GM19351 (cell line): ENCODE measurements around the gene KCNC4.

Experiments
- ATAC-seq: cut with Tn5 transposase; IDR thresholded peaks from one replicate; pipeline ENCODE4 v1.9.1; 2021; ENCODE audit warnings: mild to moderate bottlenecking, moderate library complexity; ENCODE audit not compliant: unreplicated experiment

The KCNC4 gene

DNA sequence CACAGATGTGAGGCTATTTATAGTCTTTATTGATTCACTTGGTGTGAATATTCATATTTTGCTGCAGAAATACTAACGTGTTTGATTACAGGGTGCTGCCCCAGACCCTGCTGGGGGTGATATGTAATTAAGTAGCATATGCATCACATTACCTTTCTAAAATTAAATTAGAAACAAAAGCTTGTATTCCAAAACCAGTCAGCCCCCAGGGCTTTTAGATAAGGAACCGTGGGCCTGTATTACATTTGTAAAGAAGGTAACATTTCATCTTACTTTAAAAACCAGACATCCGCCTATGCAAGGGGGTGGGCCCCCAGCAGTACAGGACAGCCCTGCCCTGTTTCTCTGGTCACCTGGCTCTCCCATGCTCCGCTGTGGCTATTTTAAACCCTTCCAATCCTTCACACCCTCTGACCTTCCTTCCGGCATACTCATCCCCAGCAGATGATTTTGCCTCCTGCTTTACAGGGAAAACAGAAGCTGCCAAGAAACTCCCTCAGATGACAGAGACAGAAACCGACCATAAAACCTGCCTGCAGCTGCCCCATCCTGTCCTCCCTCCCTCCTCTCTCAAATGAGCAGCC, 22.0 kb upstream of the KCNC4 start:
- ATAC-seq, result no peak

DNA sequence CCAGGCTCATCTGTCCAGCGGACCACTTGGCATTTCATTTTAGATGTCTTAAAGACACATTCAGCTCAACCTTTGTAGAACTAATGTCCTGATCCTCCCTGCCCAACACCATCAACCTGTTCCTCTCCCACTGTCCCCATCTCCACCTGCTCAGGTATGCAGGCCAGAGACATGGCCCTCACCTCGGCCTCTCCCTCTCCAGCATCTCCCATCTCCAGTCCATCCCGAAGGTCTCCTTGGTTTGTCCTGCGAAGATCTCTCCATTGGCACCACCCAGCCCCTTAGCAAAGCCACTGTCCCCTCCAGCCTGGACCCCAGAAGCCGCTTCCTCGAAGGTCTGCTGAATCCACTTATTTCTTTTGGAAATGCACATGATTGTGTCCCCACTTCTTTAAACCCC, 20.9 kb upstream of the KCNC4 start:
- ATAC-seq, result no peak

DNA sequence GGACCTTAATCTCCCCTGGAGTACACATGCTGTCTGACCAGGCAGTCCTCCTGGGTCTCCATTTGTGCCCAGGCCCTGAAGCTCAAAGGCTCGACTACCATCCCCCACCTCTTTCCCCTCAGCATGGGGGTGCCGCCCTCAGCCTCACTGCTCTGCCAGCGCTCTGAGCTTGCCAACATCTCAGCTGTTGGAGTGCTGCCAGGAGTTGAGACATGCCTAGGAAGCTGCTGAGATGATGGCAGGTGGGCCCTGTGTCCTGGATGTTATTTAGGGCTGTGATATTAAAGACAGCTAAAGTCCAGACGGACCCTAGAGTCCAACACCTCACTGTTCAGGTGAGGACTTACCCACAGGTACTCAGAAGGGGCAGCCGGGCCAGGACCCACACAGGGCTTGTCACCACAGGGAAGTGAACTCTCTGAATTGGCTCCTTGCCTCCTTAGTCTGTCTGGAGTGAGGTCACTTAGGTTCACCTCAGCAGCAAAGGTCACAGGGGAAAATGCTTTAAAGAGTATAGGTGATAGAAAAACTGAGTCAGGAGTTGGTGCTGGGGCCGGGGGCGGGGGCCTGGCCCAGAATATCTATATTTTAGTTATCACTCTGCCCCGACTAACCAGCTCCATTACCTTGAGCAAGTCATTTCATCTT, 19.7 kb upstream of the KCNC4 start:
- no peak for ATAC-seq

DNA sequence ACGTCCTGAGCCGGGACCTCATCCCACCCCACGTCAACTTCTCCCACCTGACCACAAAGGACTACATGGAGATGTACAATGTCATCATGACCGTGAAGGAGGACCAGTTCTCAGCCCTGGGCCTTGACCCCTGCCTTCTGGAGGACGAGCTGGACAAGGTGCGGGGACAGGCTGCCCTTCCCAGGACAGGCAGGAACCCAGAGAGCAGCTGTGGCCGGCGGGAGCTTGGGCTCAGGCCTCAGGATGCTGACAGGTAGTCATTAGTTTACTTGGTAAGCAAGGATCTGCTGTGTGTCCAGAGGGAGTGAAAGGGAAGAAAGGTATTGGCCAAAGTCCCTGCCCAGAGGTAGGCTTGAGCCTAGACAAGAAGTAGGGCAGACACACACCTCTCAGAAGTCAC, 17.6 kb upstream of the KCNC4 start:
- no peak for ATAC-seq

DNA sequence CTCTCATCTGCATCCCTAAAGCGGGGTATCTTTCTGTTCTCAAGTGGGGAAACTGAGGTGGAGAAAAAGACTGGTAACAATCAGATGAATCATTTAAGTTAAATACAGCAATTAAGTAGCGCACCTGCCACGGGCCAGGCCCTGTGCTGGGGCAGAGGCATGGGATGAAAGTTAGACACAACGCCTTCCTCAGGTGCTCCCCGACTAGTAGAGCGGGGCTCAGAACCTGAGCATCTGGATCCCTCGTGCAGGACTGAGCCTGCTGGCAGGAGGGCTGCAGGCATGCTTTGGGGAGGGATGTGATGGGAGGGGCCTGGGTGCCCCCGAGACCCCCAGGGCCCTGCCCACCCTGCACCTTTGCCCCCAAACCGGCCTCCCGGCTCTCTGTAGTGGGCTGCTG, 14.9 kb upstream of the KCNC4 start:
- ATAC-seq, result no peak

DNA sequence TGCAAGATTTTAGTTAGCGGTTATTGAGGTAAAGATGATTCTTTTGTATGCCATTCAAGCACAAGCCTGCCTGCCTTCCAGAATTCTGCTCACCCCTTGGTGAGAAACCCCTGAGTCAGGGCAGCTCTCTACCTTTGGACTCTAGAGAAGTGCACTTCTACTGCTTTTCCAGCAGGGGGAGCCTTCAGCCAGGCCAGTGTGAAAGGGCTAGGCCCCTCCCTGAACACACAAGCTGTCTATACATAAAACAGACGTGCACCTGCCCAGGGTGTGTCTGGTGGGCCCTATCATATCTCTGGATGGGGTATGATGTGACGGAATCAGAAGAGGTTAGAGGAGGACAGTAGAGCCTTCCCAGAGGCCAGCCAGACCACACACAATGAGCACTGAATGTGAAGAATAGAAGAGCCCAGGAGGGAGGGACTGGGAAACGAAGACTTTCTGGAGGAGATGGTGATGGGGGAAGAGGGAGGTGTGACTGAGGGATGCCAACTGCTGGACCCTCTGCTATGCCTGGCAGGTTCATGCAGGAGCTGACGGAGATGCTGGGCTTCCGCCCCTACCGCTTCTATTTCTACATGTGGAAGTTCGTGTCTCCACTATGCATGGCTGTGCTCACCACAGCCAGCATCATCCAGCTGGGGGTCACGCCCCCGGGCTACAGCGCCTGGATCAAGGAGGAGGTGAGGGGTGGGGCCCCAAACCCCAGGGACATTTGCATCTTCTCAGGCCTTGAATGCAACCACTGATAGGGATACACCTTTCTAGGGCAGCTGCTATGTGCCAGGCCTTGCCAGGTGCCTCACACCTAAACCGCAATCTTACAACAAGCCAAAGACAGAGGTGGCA, 13.0 kb upstream of the KCNC4 start:
- ATAC-seq, result peak; percentile 66

DNA sequence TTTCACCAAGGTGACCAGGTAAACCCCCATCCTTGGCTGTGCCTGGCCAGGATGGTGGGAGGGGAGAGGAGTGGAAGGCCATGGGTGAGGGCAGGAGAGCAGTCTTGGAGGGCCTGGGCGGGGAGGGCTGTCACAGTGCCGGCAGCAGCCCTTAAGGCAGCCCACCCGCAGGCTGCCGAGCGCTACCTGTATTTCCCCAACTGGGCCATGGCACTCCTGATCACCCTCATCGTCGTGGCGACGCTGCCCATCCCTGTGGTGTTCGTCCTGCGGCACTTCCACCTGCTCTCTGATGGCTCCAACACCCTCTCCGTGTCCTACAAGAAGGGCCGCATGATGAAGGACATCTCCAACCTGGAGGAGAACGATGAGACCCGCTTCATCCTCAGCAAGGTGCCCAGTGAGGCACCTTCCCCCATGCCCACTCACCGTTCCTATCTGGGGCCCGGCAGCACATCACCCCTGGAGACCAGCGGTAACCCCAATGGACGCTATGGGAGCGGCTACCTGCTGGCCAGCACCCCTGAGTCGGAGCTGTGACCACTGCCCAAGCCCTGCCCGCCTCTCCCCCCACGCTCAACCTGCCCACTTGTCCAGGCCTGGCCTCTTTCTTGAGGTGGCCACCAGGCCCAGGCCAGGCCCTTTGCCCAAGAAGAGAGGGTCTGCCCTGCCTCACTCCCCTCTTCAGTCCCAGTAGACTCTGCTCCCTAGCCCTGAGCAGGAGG, 12.0 kb upstream of the KCNC4 start:
- ATAC-seq, result no peak

DNA sequence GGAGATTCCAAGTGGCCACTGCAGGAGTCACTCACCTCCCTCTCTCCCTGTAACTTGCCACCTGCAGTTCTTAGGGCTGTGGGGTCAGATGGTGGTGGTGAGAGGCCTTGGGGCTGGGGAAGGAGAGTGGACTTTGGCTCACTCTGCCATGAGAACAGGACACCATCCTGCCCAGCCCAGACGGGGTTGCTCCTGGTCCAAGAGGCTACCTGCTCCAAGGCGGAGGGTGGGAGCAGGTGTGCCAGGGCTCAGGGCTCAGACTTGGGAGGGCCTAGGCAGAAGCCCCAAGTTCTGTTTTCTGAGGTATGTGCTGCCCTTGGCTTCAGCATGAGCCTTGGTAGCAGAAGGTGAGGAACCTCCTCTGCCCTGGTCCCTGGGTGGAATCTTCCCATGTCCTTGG, 11.4 kb upstream of the KCNC4 start:
- no peak for ATAC-seq

DNA sequence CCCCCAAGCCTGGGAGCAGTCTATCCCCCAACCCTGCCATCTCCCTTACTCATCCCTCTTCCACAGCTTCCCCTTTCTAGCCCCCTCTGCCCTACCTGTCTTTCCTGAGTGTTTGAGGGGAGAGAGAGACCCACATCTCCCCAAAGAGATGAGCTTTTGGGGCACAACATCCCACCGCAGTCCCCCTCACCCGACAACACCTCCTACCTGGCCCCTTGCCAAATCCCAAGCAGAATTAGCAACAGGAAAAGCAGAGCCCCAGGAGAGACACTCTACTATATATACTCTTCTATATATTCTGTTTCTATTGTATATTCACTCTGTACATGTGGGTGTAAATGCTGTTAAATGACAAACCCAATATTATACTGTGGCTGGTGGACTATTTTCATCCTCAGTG, 9.9 kb upstream of the KCNC4 start:
- ATAC-seq, result no peak

DNA sequence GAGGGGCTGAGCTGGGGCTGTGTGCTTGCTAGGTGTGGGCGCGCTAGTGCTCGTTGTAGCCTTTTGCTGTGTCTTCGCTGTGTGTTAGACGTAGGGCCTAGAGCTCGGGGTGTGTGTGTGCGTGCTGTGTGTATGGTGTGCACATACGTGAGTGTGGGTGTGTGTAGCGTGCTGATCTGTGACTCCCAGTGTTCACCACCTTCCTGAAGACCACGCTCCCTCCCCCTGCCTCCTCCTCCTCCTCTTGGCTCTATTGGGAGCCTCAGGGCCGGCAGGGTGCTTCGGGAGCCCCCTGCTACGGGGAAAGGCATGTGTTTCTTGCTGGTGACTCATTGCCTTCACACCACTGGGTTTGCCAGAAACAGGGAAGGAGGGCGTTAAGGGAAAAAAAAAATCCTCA, 9.4 kb upstream of the KCNC4 start:
- no peak for ATAC-seq

DNA sequence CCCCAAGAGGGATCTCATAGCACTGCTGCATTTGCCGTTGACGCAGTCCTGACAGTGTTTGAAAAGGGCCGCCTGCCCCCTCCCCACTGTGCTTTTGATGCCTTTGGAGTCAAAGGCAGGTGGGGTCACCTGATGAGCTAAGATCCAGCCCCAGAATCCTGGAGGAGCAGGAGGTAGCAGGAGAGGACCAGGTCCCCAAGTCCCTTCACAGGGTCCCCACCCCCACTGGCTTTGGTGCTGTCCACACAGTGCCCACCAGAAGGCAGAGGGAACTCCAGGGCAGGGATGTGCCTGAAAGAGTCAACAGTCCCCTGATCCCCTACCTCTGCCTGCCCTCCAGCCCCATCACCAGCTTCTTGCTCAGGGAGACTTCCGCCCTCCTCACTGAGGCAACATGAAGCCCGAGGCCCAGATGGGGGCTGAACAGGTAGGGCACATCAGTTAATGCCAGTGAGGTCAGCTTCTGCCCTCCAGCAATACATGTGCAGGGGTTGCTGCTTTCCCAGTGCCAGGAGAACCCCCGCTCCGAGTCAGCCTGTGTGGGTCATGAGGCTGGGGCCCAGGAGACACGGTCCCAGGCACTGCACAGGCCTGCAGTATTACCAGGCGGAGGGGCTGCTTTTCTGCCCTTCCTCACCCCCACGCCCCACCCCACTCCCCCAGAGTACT, 8.8 kb upstream of the KCNC4 start:
- no peak for ATAC-seq

DNA sequence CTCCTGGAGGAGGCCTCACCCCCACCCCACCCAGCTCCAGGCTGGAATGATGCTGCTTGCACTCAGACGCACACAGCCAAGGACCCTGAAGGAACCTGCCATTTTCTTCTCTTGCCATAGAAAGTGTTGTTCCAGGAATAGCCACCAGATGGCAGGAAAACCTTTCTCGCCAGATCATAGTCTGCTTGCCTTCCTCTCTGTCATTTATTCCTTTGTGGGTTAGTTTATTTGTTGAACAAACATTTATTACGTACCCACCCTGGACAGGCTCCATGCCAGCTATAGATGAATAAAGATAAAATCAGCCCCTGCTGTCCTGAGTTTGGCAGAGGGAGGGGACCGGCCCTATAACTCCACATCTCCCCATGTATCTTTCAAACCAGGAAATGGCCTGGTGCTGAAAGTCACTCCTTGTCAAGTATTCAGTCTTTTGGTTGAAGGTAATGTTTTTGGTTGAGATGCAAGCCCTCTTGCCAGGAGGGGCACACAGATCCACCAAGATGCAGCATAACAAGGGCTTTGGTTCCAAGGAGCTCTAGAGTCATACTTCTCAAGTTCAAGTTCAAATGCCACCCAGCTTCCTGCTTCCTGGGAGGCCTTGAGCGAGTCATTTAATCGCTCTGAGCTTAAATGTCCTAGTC, 7.0 kb upstream of the KCNC4 start:
- no peak for ATAC-seq

DNA sequence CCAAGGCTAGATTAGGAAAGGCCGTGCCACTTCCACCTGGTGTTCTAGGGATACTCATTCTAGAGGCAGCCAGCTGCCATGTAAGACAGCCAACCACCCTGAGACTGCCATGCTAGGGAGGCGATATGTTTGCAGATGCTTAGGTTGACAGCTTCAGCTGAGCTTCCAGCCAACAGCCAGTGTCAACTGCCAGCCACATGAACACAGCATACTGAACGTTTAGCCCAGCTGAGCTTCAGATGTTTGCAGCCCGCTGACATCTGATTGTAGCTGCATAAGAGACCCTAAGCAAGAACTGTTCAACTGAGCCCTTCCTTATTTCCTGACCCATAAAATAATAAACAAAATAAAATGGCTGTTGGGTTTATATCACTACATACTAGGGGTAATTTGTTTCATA, 5.0 kb upstream of the KCNC4 start:
- ATAC-seq, result no peak

DNA sequence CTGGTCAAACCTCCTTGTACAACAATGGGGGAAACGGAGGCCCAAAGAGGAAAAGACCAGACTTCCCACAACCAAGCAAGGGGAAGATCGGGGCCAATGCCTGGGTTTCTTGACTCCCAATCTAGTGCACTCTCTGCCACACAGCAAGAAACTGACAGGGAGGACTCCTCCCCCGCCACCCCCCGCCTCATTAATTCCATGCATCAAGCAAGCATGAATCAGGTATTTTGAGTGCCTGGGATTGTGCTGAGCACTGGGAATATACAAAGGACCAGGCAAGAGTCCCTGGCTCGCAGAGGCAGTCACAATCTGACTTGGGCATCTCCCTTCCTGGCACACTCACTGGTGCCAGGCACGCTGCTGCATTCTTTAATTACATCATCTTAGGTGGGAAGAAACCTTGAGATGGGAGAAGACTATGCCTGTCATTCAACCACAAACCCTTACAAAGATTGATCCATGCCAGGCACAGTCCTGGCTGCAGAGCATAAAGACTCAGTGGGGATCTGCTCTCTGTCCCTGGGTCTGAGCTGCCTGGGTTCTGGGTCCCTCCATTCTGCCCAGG, 4.4 kb upstream of the KCNC4 start:
- ATAC-seq, result no peak

DNA sequence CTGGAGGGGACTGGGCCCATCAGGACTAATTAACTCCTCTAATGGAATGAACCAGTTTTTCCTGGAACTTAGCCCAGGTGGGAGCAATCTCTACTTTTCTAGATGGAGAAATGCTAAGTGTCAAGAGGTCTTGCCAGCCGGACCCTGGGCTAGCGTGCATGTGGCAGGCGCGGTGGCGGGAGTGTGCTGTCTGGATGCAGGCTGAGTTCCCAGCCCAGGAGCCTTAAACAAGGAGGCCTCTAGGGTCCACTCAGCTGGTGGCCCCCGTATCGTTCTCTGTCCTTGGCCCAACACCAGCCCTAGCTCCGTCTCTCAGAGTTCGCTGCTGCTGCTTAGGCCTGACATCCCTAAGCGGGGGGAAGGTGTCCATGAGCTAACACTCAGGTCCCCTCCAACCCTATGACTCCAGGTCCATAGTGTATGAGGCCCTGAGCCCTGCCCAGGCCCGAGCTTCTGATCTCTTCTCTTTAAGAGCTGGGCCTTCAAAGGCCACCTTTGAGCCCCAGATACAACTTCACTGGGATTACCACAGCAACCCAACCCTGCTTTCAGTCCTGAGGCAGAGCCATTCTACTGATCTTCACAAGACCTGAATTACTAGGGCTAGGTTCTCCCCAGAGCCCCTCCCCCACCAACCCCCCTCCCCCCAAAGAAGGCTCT, 3.7 kb upstream of the KCNC4 start:
- ATAC-seq, result no peak

DNA sequence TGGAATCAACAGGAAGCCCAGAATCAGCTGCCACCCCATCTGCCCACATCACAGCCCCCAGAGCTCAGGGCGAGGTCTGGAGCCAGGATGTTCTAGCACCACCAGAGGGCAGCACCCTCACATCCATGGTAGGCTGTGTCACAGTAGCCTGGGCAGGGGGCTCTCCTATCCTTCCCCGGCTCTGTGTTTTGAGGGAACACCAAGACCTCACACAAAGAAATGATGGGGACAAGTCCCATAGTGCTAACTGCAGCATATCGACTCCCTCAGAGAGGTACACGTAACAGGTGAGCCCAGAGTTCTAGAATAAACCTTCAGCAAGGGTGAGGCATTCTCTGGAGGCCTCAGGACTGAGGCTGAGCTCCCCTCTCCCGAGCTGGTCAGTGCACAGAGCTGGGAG, 2.3 kb upstream of the KCNC4 start:
- ATAC-seq, result no peak

DNA sequence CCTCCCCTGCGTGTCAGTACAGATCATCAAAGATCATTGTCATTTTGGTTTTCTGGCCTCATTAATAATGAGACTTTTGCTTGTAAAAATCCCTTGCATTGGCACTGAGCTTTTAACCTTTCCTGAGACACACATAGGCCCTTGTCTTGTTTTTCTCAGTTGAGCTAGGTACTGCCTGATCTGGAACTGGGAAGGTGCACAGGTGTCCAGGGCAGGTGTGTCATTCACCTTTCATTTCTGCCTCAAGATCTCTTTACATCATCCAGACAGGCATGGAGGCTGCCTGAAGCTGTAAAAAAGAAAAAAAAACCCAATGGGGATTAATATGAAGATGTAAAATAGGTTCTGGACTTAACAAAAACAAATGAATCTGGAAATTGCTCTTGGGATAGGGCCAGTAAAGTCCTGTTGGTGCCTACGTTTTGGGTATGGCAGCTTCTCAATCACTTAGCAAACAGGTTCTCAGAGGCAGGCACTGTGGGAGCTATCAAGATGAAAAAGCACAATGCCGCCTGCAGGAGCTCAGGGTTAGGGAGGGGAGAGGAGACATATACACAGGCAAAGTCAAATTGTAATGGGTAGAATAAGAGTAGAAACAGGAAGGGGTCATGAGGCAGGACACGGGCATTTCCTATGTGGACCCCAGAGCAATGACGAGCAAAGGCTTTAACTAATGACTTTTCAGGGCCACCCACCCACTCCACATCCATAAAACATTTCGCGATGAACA, 1.0 kb upstream of the KCNC4 start:
- no peak for ATAC-seq

DNA sequence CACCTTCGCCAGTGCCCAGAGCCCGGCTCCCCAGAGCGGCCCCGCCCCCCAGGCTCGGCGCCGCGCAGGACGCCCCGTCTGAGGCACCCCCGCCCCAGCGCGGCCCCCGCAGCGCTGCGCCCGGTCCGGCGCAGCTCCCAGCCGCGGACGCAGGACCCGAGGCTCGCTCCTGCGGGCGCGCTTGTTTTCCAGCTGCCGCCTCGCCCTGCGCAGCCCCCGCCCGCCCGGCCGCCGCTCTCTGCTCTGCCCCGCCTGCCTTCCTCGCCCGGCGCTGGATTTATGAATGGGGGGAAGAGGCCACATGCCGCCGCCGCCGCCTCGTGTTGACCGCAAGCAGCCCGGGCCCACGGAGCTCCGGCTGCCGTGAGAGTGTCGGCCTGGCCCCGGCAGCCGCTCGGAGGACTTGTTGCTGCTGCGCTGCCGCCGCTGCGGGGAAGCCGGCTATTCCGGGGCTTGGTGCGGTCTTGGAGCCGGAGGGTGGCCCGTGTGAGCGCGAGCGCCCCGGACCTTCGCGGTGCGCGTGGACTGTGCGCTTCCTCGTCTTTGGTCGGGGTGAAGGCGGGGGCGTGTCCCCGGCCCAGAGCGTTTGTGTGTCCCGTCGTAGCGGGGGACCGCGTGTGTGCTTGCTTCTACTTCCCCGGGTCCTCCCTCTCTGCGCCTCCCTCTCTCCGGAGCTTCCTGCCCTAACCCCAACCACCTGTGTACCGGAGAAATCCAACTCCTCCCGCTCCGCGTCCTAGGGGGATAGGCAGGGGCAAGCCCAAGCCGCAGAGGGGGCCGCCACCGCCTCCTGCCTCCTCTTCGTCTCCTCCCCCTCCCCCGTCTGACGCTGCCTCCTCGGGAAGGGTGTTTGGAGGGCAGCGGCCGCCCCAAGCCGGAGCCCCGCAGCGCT, 736 bp downstream of the KCNC4 start:
- peak; percentile 14 for ATAC-seq
